ENCODE results near the gene TMEM150B.
"Not testable (repeated sequence)": the region's sequence is repeated elsewhere in the genome, so short reads cannot be mapped to it uniquely, and the experiment has no call there.

Gene TMEM150B

GRCh38 chr19:55333870-55334269 is 8.7 kb upstream of the TMEM150B start:
- H3K4me3 ChIP-seq (replicated peaks; ENCODE audit: low read depth, low read length), result no peak overlapping the region
- TF ChIP-seq CTCF (IDR thresholded peaks at IDR 0.05; ENCODE audit: insufficient read depth, low read length, poor library complexity, severe bottlenecking), result no peak
- no peaks in the 10 kb centered on the region for H3K27me3 ChIP-seq (replicated peaks; ENCODE audit: control insufficient read depth, insufficient read depth, low read length)
- no peaks in the 10 kb centered on the region for H3K36me3 ChIP-seq (ENCODE audit: control insufficient read depth, insufficient read depth, low read length)
- DNase-seq (ENCODE audit: extremely low read depth, insufficient read length), result no peak

GRCh38 chr19:55329791-55330190 is 4.7 kb upstream of the TMEM150B start:
- not testable (repeated sequence) for DNase-seq (ENCODE audit: extremely low read depth, insufficient read length); H3K4me3 ChIP-seq (replicated peaks; ENCODE audit: low read depth, low read length); H3K27me3 ChIP-seq (replicated peaks; ENCODE audit: control insufficient read depth, insufficient read depth, low read length); H3K36me3 ChIP-seq (ENCODE audit: control insufficient read depth, insufficient read depth, low read length)

GRCh38 chr19:55328774-55329318 is 3.7 kb upstream of the TMEM150B start:
- DNase-seq (ENCODE audit: extremely low read depth, insufficient read length); H3K27me3 ChIP-seq (replicated peaks; ENCODE audit: control insufficient read depth, insufficient read depth, low read length); H3K4me3 ChIP-seq (replicated peaks; ENCODE audit: low read depth, low read length); H3K36me3 ChIP-seq (ENCODE audit: control insufficient read depth, insufficient read depth, low read length): not testable (repeated sequence)

GRCh38 chr19:55324662-55325061 is 479 bp downstream of the TMEM150B start:
- Histone ChIP-seq H3K27me3 (replicated peaks; ENCODE audit: control insufficient read depth, insufficient read depth, low read length) (no peaks in the 10 kb centered on the region), H3K36me3 (ENCODE audit: control insufficient read depth, insufficient read depth, low read length) (no peaks in the 10 kb centered on the region), H3K4me3 (replicated peaks; ENCODE audit: low read depth, low read length) (no peak overlapping the region)
- no peak for TF ChIP-seq CTCF (IDR thresholded peaks at IDR 0.05; ENCODE audit: insufficient read depth, low read length, poor library complexity, severe bottlenecking)
- DNase-seq (ENCODE audit: extremely low read depth, insufficient read length), result no peak

- Histone ChIP-seq H3K36me3 (ENCODE audit: control insufficient read depth, insufficient read depth, low read length) (no peaks in the 10 kb centered on the region), H3K4me3 (replicated peaks; ENCODE audit: low read depth, low read length) (no peak overlapping the region), H3K27me3 (replicated peaks; ENCODE audit: control insufficient read depth, insufficient read depth, low read length) (no peaks in the 10 kb centered on the region)
- no peak for TF ChIP-seq CTCF (IDR thresholded peaks at IDR 0.05; ENCODE audit: insufficient read depth, low read length, poor library complexity, severe bottlenecking)
- DNase-seq (ENCODE audit: extremely low read depth, insufficient read length), result no peak
These were observed 2.8 kb downstream of the TMEM150B start for GRCh38 chr19:55322204-55322885.

GRCh38 chr19:55321466-55322137 is 3.5 kb downstream of the TMEM150B start:
- H3K4me3 ChIP-seq (replicated peaks; ENCODE audit: low read depth, low read length), result no peak overlapping the region
- no peak for TF ChIP-seq CTCF (IDR thresholded peaks at IDR 0.05; ENCODE audit: insufficient read depth, low read length, poor library complexity, severe bottlenecking)

More at GRCh38 chr19:55321466-55322137, 3.5 kb downstream of the TMEM150B start:
- DNase-seq (ENCODE audit: extremely low read depth, insufficient read length), result no peak
- Histone ChIP-seq H3K27me3 (replicated peaks; ENCODE audit: control insufficient read depth, insufficient read depth, low read length) (no peaks in the 10 kb centered on the region), H3K36me3 (ENCODE audit: control insufficient read depth, insufficient read depth, low read length) (no peaks in the 10 kb centered on the region)
